Caco-2 (cell line): ENCODE results near the gene ARHGEF33. TPM values are rescaled to one million over a fixed set of nuclear protein-coding genes. Genes with fewer than 3 reads are reported as not detected.

Experiments used
- BruUV-seq: library from RNA; stranded (reverse); fragments of 400-500 nt; replicated peaks from 2 replicates; lab custom pipeline; 2021; lab: Mats Ljungman, UMichigan
- CTCF ChIA-PET: fragments of 300-600 bp; sonication (Branson Sonifier 250); formaldehyde crosslinking; loops from one replicate; lab custom pipeline; 2022; ENCODE audit warnings: antibody characterized with exemption; lab: Charles Lee
- POLR2A ChIA-PET: fragments of 300-600 bp; sonication (Branson Sonifier 250); formaldehyde crosslinking; loops from one replicate; lab custom pipeline; 2022; ENCODE audit warnings: antibody characterized with exemption; lab: Charles Lee
- DNase-seq, 2 experiments: peaks; one replicate each; pipeline versions ENCODE4 v3.0.0 to v3.0.0-alpha.2; 2020 to 2022
- H3K27me3 ChIP-seq: replicated peaks from 2 replicates; pipeline ENCODE4 v1.6.0; 2011; ENCODE audit warnings: low read length; ENCODE audit not compliant: control insufficient read depth, insufficient read depth
- H3K36me3 ChIP-seq: 2 replicates; pipeline ENCODE4 v1.5.1; 2011; ENCODE audit warnings: low read length; ENCODE audit not compliant: control insufficient read depth, insufficient read depth
- H3K4me1 ChIP-seq: fragments of 250-450 bp; sonication (Bioruptor Pico); 2 replicates; pipeline ENCODE4 v1.5.1; 2020; ENCODE audit warnings: mild to moderate bottlenecking
- H3K4me3 ChIP-seq: 2 replicates; pipeline ENCODE4 v1.5.1; 2011; ENCODE audit warnings: low read depth, mild to moderate bottlenecking, control low read depth, low read length
- H3K9me3 ChIP-seq: fragments of 250-450 bp; sonication (Bioruptor Pico); 2 replicates; pipeline ENCODE4 v1.5.1; 2020; ENCODE audit warnings: mild to moderate bottlenecking, moderate library complexity
- H3K27ac Mint-ChIP-seq: one replicate; pipeline ENCODE4 v1.8.0; 2022; ENCODE audit warnings: mixed read lengths; ENCODE audit not compliant: unreplicated experiment
- H3K27me3 Mint-ChIP-seq: one replicate; pipeline ENCODE4 v1.8.0; 2022; ENCODE audit warnings: mixed read lengths; ENCODE audit not compliant: insufficient read depth, unreplicated experiment
- H3K36me3 Mint-ChIP-seq: one replicate; pipeline ENCODE4 v1.8.0; 2022; ENCODE audit warnings: mild to moderate bottlenecking, mixed read lengths; ENCODE audit not compliant: insufficient read depth, unreplicated experiment
- H3K4me1 Mint-ChIP-seq: one replicate; pipeline ENCODE4 v1.8.0; 2022; ENCODE audit warnings: low read depth, mixed read lengths; ENCODE audit not compliant: unreplicated experiment
- H3K4me3 Mint-ChIP-seq: one replicate; pipeline ENCODE4 v1.8.0; 2022; ENCODE audit warnings: mild to moderate bottlenecking, moderate library complexity, mixed read lengths; ENCODE audit not compliant: unreplicated experiment
- H3K9me3 Mint-ChIP-seq: one replicate; pipeline ENCODE4 v1.8.0; 2022; ENCODE audit warnings: mixed read lengths; ENCODE audit not compliant: unreplicated experiment
- intact Hi-C: fragments of 100-400 bp; cut with micrococcal nuclease; formaldehyde crosslinking; loops from one replicate; pipeline ENCODE4 v1.10.0; 2022; ENCODE audit not compliant: unreplicated experiment
- total RNA-seq: library from RNA; stranded (reverse); gene quantifications from 2 replicates; pipeline ENCODE4 v1.2.3, GENCODE V29; 2022
- TF ChIP-seq, protein P1 (sequence below), 2 experiments: fragments of 200-600 bp in 1 of 2; IDR thresholded peaks; 1 replicate in 1 of 2; 2 replicates in 1 of 2; pipeline versions ENCODE4 v1.5.1 to v1.8.0; 2011 to 2022; ENCODE audit warnings: antibody characterized with exemption in 1 of 2, control low read depth in 1 of 2, inconsistent platforms in 1 of 2, low read depth in 1 of 2, low read length in 1 of 2, mild to moderate bottlenecking in 1 of 2, moderate library complexity in 1 of 2; ENCODE audit not compliant: insufficient read depth in 1 of 2, severe bottlenecking in 1 of 2, unreplicated experiment in 1 of 2

The ARHGEF33 gene
- total RNA-seq, 1 experiment from 2014 or later: not detected

GRCh38 chr2:38997781-38998180 is 108.1 kb downstream of the ARHGEF33 start:
- no TSS peak for BruUV-seq
- no peak for DNase-seq
- ChIA-PET CTCF (no interaction called here), POLR2A (no interaction called here)
- Mint-ChIP-seq H3K4me1 (peaks cover 6% of the 10 kb centered on the region), H3K36me3 (peaks cover 36% of the 10 kb centered on the region), H3K27me3 (no peaks in the 10 kb centered on the region), H3K4me3 (no peak overlapping the region), H3K9me3 (no peaks in the 10 kb centered on the region), H3K27ac (no peak overlapping the region)
- TF ChIP-seq, protein P1, sequence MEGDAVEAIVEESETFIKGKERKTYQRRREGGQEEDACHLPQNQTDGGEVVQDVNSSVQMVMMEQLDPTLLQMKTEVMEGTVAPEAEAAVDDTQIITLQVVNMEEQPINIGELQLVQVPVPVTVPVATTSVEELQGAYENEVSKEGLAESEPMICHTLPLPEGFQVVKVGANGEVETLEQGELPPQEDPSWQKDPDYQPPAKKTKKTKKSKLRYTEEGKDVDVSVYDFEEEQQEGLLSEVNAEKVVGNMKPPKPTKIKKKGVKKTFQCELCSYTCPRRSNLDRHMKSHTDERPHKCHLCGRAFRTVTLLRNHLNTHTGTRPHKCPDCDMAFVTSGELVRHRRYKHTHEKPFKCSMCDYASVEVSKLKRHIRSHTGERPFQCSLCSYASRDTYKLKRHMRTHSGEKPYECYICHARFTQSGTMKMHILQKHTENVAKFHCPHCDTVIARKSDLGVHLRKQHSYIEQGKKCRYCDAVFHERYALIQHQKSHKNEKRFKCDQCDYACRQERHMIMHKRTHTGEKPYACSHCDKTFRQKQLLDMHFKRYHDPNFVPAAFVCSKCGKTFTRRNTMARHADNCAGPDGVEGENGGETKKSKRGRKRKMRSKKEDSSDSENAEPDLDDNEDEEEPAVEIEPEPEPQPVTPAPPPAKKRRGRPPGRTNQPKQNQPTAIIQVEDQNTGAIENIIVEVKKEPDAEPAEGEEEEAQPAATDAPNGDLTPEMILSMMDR (IDR thresholded peaks at IDR 0.05; ENCODE audit: insufficient read depth in 1 of 2, low read depth in 1 of 2, low read length in 1 of 2, severe bottlenecking in 1 of 2, unreplicated experiment in 1 of 2): no peak
- no peak overlapping the region for H3K4me3 ChIP-seq
- intact Hi-C loops: no loop called here
- H3K9me3 ChIP-seq: no peaks in the 10 kb centered on the region
- no peaks in the 10 kb centered on the region for H3K4me1 ChIP-seq
- no peaks in the 10 kb centered on the region; the same call in 1 of the 2 replicates for H3K36me3 ChIP-seq
- no peaks in the 10 kb centered on the region for H3K27me3 ChIP-seq

- intact Hi-C loops: no loop called here
- Mint-ChIP-seq H3K27ac (no peak overlapping the region), H3K4me1 (peaks cover 6% of the 10 kb centered on the region), H3K27me3 (no peaks in the 10 kb centered on the region), H3K36me3 (peaks cover 47% of the 10 kb centered on the region), H3K4me3 (no peak overlapping the region), H3K9me3 (no peaks in the 10 kb centered on the region)
- ChIA-PET CTCF (no interaction called here), POLR2A (no interaction called here)
- TF ChIP-seq, protein P1 (IDR thresholded peaks at IDR 0.05; ENCODE audit: insufficient read depth in 1 of 2, low read depth in 1 of 2, low read length in 1 of 2, severe bottlenecking in 1 of 2, unreplicated experiment in 1 of 2): no peak
- DNase-seq: no peak
- no TSS peak for BruUV-seq
- no peak overlapping the region for H3K4me3 ChIP-seq
- H3K4me1 ChIP-seq: no peaks in the 10 kb centered on the region; the same call in 1 of the 2 replicates
- H3K36me3 ChIP-seq: no peaks in the 10 kb centered on the region; the same call in 1 of the 2 replicates
- no peaks in the 10 kb centered on the region for H3K9me3 ChIP-seq
- H3K27me3 ChIP-seq: no peaks in the 10 kb centered on the region
Measured at GRCh38 chr2:39000552-39000951, 110.9 kb downstream of the ARHGEF33 start.

DNA sequence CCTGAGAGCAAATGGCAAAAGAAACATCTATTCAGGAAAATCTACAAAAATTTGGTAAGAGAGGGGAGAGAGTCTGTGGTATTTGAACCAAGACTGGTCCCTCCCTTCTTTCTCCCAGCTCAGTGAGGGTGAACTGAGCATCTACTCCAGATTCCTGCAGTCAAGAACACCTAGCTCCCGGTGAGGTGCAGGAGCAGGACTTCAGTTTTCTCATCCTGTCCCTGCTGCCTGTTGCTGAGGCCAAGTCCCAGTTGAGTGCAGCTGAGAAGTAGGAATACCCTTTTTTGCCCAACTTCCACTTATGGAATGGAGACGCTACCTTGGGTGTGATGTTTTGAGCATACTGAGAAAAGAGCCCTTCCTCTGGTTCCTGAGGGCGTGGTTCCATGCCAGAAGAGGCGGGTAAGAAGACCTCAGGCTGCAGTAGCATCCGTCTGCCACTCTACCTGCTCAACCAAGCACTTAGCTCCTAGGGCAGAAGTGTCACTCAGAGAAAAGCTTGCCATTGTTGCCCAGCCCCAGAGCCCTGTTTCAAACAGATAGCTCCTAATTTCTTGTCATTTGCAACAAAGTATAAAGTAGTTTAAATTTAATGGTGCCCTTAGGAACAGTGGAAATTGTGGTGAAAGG is 118.3 kb downstream of the ARHGEF33 start:
- H3K4me1 Mint-ChIP-seq: no peaks in the 10 kb centered on the region
- BruUV-seq: no TSS peak
- TF ChIP-seq, protein P1 (IDR thresholded peaks at IDR 0.05; ENCODE audit: insufficient read depth in 1 of 2, low read depth in 1 of 2, low read length in 1 of 2, severe bottlenecking in 1 of 2, unreplicated experiment in 1 of 2): no peak
- intact Hi-C loops: no loop called here
- no peaks in the 10 kb centered on the region; the same call in none of the 2 replicates for H3K36me3 ChIP-seq
- POLR2A ChIA-PET: interaction anchor here (0.6 kb wide), 1 partner anchor 114 kb away, joined by 5 read pairs; no protein-coding TSS in a partner anchor
- H3K9me3 ChIP-seq: no peaks in the 10 kb centered on the region
- H3K9me3 Mint-ChIP-seq: no peaks in the 10 kb centered on the region
- no peak overlapping the region for H3K4me3 Mint-ChIP-seq
- peaks cover 50% of the 10 kb centered on the region for H3K36me3 Mint-ChIP-seq
- H3K27me3 Mint-ChIP-seq: no peaks in the 10 kb centered on the region
- no peak overlapping the region for H3K4me3 ChIP-seq
- H3K27ac Mint-ChIP-seq: no peak overlapping the region
- no peaks in the 10 kb centered on the region; the same call in 1 of the 2 replicates for H3K4me1 ChIP-seq
- CTCF ChIA-PET: interaction anchor here (0.7 kb wide), 1 partner anchor 60 kb away, joined by 3 read pairs; no protein-coding TSS in a partner anchor
- DNase-seq: no peak
- no peaks in the 10 kb centered on the region for H3K27me3 ChIP-seq
